SK-N-SH (cell line): ENCODE measurements around the gene TECPR1. TPM values are rescaled to one million over a fixed set of nuclear protein-coding genes. Genes with fewer than 3 reads are reported as not detected.

Source experiments
- CTCF ChIA-PET: fragments of 300-600, 350-600 bp; formaldehyde crosslinking; extraction: SDS; loops from one replicate; lab custom pipeline; 2021; lab: Yijun Ruan, JAX
- POLR2A ChIA-PET: fragments of 350-600 bp; sonication (Branson Sonifier 250); formaldehyde crosslinking; extraction: SDS; loops from one replicate; lab custom pipeline; 2020; ENCODE audit warnings: antibody characterized with exemption, inconsistent platforms; lab: Yijun Ruan, JAX
- DNase-seq: peaks from one replicate; pipeline ENCODE4 v3.0.0; 2012
- H2AFZ ChIP-seq: fragments of 200-600 bp; sonication (generic); 2 replicates; pipeline ENCODE4 v1.8.1; 2016; ENCODE audit warnings: antibody characterized with exemption, mild to moderate bottlenecking, low read depth
- H3F3A ChIP-seq: fragments of 200-600 bp; sonication (generic); replicated peaks from 2 replicates; pipeline ENCODE3; 2016; ENCODE audit warnings: antibody characterized with exemption, mild to moderate bottlenecking; ENCODE audit not compliant: insufficient read depth
- H3K27ac ChIP-seq, 2 experiments: fragments of 200-500 bp in 1 of 2; fragments of 200-600 bp in 1 of 2; sonication (Bioruptor generic) in 1 of 2; sonication (generic), shearing (Covaris generic) in 1 of 2; 2 replicates each; pipeline versions ENCODE4 v1.5.1 to v1.6.1; 2014 to 2016; ENCODE audit warnings: low read depth in 2 of 2, inconsistent platforms in 1 of 2, low read length in 1 of 2, mild to moderate bottlenecking in 1 of 2, mixed read lengths in 1 of 2
- H3K27me3 ChIP-seq: fragments of 200-600 bp; sonication (generic), shearing (Covaris generic); 2 replicates; pipeline ENCODE4 v1.6.1; 2016; ENCODE audit warnings: mixed run types; ENCODE audit not compliant: insufficient read depth
- H3K36me3 ChIP-seq, 2 experiments: fragments of 200-500 bp in 1 of 2; fragments of 200-600 bp in 1 of 2; sonication (Bioruptor generic) in 1 of 2; sonication (generic) in 1 of 2; replicated peaks in 1 of 2; 2 replicates each; pipeline versions ENCODE3 to v1.5.1; 2014 to 2016; ENCODE audit warnings: low read length in 1 of 2, mild to moderate bottlenecking in 1 of 2; ENCODE audit not compliant: insufficient read depth in 2 of 2, control insufficient read depth in 1 of 2
- H3K4me1 ChIP-seq, 2 experiments: fragments of 200-500 bp in 1 of 2; fragments of 200-600 bp in 1 of 2; sonication (Bioruptor generic) in 1 of 2; sonication (generic), shearing (Covaris generic) in 1 of 2; 2 replicates each; pipeline versions ENCODE4 v1.5.1 to v1.6.1; 2014 to 2016; ENCODE audit warnings: low read depth in 1 of 2, low read length in 1 of 2, mixed run types in 1 of 2; ENCODE audit not compliant: insufficient read depth in 2 of 2, control insufficient read depth in 1 of 2
- H3K4me2 ChIP-seq: fragments of 200-600 bp; sonication (generic), shearing (Covaris generic); 2 replicates; pipeline ENCODE4 v1.6.1; 2017; ENCODE audit warnings: mixed run types
- H3K4me3 ChIP-seq, 2 experiments: fragments of 200-500 bp in 1 of 2; fragments of 200-600 bp in 1 of 2; sonication (Bioruptor generic) in 1 of 2; sonication (generic), shearing (Covaris generic) in 1 of 2; 2 replicates each; pipeline versions ENCODE4 v1.5.1 to v1.8.1; 2014 to 2016; ENCODE audit warnings: low read depth in 2 of 2, inconsistent platforms in 1 of 2, low read length in 1 of 2, mild to moderate bottlenecking in 1 of 2, mixed read lengths in 1 of 2, moderate library complexity in 1 of 2
- H3K79me2 ChIP-seq: fragments of 200-600 bp; sonication (generic); 2 replicates; pipeline ENCODE4 v1.8.1; 2017; ENCODE audit warnings: mild to moderate bottlenecking; ENCODE audit not compliant: insufficient read depth
- H3K9ac ChIP-seq: fragments of 200-600 bp; sonication (generic); 2 replicates; pipeline ENCODE4 v1.6.1; 2017; ENCODE audit warnings: mixed run types
- H3K9me2 ChIP-seq: fragments of 200-600 bp; sonication (generic); 2 replicates; pipeline ENCODE4 v1.6.1; 2017; ENCODE audit warnings: mixed run types
- H3K9me3 ChIP-seq: fragments of 200-600 bp; sonication (generic); 2 replicates; pipeline ENCODE4 v1.6.1; 2017; ENCODE audit warnings: mixed run types, mild to moderate bottlenecking, moderate library complexity
- H4K20me1 ChIP-seq: fragments of 200-600 bp; sonication (generic); 2 replicates; pipeline ENCODE4 v1.6.1; 2017; ENCODE audit warnings: mild to moderate bottlenecking, mixed run types; ENCODE audit not compliant: insufficient read depth
- CHD2 ChIP-seq: fragments of 150-350 bp; IDR thresholded peaks from 2 replicates; pipeline ENCODE4 v1.6.1; 2018; ENCODE audit warnings: low read length; ENCODE audit not compliant: partially characterized antibody
- ELF1 ChIP-seq: IDR thresholded peaks from 2 replicates; pipeline ENCODE4 v1.4.0; 2012
- EP300 ChIP-seq, 2 experiments: IDR thresholded peaks; 2 replicates each; pipeline versions ENCODE4 v1.4.0 to v1.6.1; 2012; ENCODE audit warnings: borderline replicate concordance in 1 of 2, low read depth in 1 of 2, low read length in 1 of 2
- FOSL2 ChIP-seq: IDR thresholded peaks from 2 replicates; pipeline ENCODE4 v1.4.0; 2012; ENCODE audit warnings: low read depth, mild to moderate bottlenecking, moderate library complexity, borderline replicate concordance
- FOXJ3 ChIP-seq: sonication (generic); formaldehyde crosslinking; IDR thresholded peaks from 2 replicates; pipeline ENCODE4 v1.5.1; 2020; ENCODE audit warnings: mild to moderate bottlenecking, missing genetic modification reagents
- FOXM1 ChIP-seq: IDR thresholded peaks from 2 replicates; pipeline ENCODE4 v1.4.0; 2012; ENCODE audit warnings: low read depth, mild to moderate bottlenecking
- GATA2 ChIP-seq: sonication (generic); formaldehyde crosslinking; IDR thresholded peaks from 2 replicates; pipeline ENCODE4 v1.5.0; 2020; ENCODE audit warnings: mild to moderate bottlenecking, missing genetic modification reagents
- JUND ChIP-seq: IDR thresholded peaks from 2 replicates; pipeline ENCODE4 v1.4.0; 2012
- MAX ChIP-seq: IDR thresholded peaks from 2 replicates; pipeline ENCODE4 v1.4.0; 2012; ENCODE audit warnings: low read depth
- MEF2A ChIP-seq: IDR thresholded peaks from 2 replicates; pipeline ENCODE4 v1.4.0; 2012; ENCODE audit warnings: low read depth, borderline replicate concordance
- NFIC ChIP-seq: IDR thresholded peaks from 2 replicates; pipeline ENCODE4 v1.4.0; 2012; ENCODE audit warnings: borderline replicate concordance
- RAD21 ChIP-seq: IDR thresholded peaks from 2 replicates; pipeline ENCODE4 v1.6.1; 2012; ENCODE audit warnings: mild to moderate bottlenecking, low read length
- RCOR1 ChIP-seq: fragments of 150-350 bp; IDR thresholded peaks from 2 replicates; pipeline ENCODE4 v1.6.1; 2017; ENCODE audit warnings: antibody characterized with exemption, low read length
- SMC3 ChIP-seq: IDR thresholded peaks from 2 replicates; pipeline ENCODE4 v1.6.1; 2012; ENCODE audit warnings: low read depth, low read length, improper control_type of control experiment
- TAF1 ChIP-seq: IDR thresholded peaks from 2 replicates; pipeline ENCODE4 v1.6.1; 2012; ENCODE audit warnings: low read depth, mild to moderate bottlenecking, low read length, moderate library complexity, borderline replicate concordance
- TCF12 ChIP-seq: IDR thresholded peaks from 2 replicates; pipeline ENCODE4 v1.4.0; 2012
- YY1 ChIP-seq: IDR thresholded peaks from 2 replicates; pipeline ENCODE4 v1.4.0; 2012; ENCODE audit warnings: low read depth, mild to moderate bottlenecking
- ZBTB33 ChIP-seq: IDR thresholded peaks from 2 replicates; pipeline ENCODE4 v1.4.0; 2012; ENCODE audit warnings: low read depth, borderline replicate concordance
- WGBS: methylation state at CpG from one replicate; pipeline ENCODE4 v1.1.6; 2017; ENCODE audit warnings: low lambda C conversion rate; 5-methylcytosine and 5-hydroxymethylcytosine counted together
- polyA plus RNA-seq, 3 experiments: library from polyadenylated mRNA; depleted of rRNA; stranded (reverse); fragments of >200 nt; gene quantifications; 2 replicates each; pipeline ENCODE4 v1.2.3, GENCODE V29; 2012
- TF ChIP-seq, protein P1 (sequence below): fragments of 150-350 bp; IDR thresholded peaks from 2 replicates; pipeline ENCODE4 v1.6.1; 2016; ENCODE audit warnings: mild to moderate bottlenecking, low read depth, low read length

Gene TECPR1
- polyA plus RNA-seq, 1 of the 3 experiments (the other 2 are of a cell fraction) = 6.8 TPM

- TF ChIP-seq ZBTB33 = no peak
- no peak for TF ChIP-seq RAD21
- TF ChIP-seq TCF12 = no peak
- TF ChIP-seq, protein P1, sequence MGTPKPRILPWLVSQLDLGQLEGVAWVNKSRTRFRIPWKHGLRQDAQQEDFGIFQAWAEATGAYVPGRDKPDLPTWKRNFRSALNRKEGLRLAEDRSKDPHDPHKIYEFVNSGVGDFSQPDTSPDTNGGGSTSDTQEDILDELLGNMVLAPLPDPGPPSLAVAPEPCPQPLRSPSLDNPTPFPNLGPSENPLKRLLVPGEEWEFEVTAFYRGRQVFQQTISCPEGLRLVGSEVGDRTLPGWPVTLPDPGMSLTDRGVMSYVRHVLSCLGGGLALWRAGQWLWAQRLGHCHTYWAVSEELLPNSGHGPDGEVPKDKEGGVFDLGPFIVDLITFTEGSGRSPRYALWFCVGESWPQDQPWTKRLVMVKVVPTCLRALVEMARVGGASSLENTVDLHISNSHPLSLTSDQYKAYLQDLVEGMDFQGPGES = no peak
Measured at GRCh38 chr7:98185101-98185500, 66.9 kb downstream of the TECPR1 start (continued).

DNA sequence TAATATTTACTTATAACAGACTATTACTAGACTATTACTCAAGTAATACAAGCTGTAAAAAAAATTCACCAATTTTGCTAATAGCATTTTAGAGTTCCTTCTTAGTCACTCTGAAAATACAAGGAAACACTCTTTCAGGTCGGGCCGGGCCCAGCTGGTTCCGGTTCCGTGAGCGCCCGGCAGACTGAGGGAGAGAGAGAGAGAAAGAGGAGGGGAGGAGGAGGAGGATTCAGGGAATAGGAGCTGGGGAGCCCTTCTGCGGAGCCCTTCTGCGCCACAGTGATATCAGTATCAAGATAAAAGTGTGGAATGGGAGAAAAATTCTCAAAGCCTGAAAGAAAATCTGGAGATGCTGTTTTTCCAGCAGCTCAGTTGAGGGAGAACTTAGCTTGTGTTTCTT lies 71.3 kb downstream of the TECPR1 start:
- H3K36me3 ChIP-seq = peaks cover 0 to 25% of the 10 kb centered on the region in 2 experiments
- H3K27ac ChIP-seq = no peak overlapping the region
- no peaks in the 10 kb centered on the region for H3K9me2 ChIP-seq
- no peak overlapping the region for H2AFZ ChIP-seq
- no peak for DNase-seq
- 96% methylated on average over 8 of the region's 8 CpGs for WGBS
- POLR2A ChIA-PET = no interaction called here
- H3K27me3 ChIP-seq = no peaks in the 10 kb centered on the region
- H3K4me1 ChIP-seq = no peaks in the 10 kb centered on the region
- H3K9ac ChIP-seq = no peak overlapping the region
- no peaks in the 10 kb centered on the region for H4K20me1 ChIP-seq
- no peak overlapping the region for H3K4me3 ChIP-seq
- no peak overlapping the region for H3K4me2 ChIP-seq
- no peaks in the 10 kb centered on the region for H3K9me3 ChIP-seq
- H3F3A ChIP-seq = peaks cover 10% of the 10 kb centered on the region
- TF ChIP-seq EP300 (IDR thresholded peaks at IDR 0.05; ENCODE audit: borderline replicate concordance in 1 of 2, low read depth in 1 of 2, low read length in 1 of 2) (no peak), MEF2A (no peak), JUND (no peak), RCOR1 (no peak), ZBTB33 (no peak), FOSL2 (no peak), SMC3 (no peak), GATA2 (CRISPR knock-in tag) (no peak), TAF1 (no peak), NFIC (no peak), CHD2 (no peak), TCF12 (no peak), ELF1 (no peak), FOXM1 (no peak), MAX (no peak), FOXJ3 (no peak), YY1 (no peak)
- TF ChIP-seq, protein P1 = no peak
- CTCF ChIA-PET = interaction anchor here (0.7 to 10.5 kb wide), 5 partner anchors 11 to 159 kb away, joined by 3 to 133 read pairs (median 5); no protein-coding TSS in a partner anchor
- H3K79me2 ChIP-seq = no peaks in the 10 kb centered on the region
